ENCODE results near the gene UBE2U. TPM values are rescaled to one million over a fixed set of nuclear protein-coding genes. Genes with fewer than 3 reads are reported as not detected.

UBE2U gene
- total and polyA plus RNA-seq, 10 of the 15 experiments (the other 5 are each of a cell fraction or from before 2014, with no cell fraction given): not detected

GRCh38 chr1:64269558-64269884 lies 66.1 kb downstream of the UBE2U start:
- ATAC-seq: peak; percentile 14; the same call in 1 of the 3 replicates
- ChIA-PET POLR2A (no interaction called here), SMC1A (ENCODE audit: uncharacterized antibody, unreplicated experiment) (interaction anchor here (0.9 to 1.6 kb wide), 3 partner anchors 406 to 554 kb away, joined by 3 to 6 read pairs (median 4); no protein-coding TSS in a partner anchor), CTCF (interaction anchor here (1.0 to 4.6 kb wide), 6 partner anchors 17 to 939 kb away, joined by 3 to 31 read pairs (median 6); no protein-coding TSS in a partner anchor), RAD21 (ENCODE audit: unreplicated experiment) (interaction anchor here (1.0 to 1.8 kb wide), 5 partner anchors 35 to 806 kb away, joined by 3 to 10 read pairs (median 4); no protein-coding TSS in a partner anchor)
- FAIRE-seq: no peak
- no TSS peak for BruUV-seq (replicated peaks)
- no peak overlapping the region for H2AFZ ChIP-seq (ENCODE audit: control insufficient read depth, low read depth, low read length)
- H3K36me3 ChIP-seq (ENCODE audit: control insufficient read depth in 2 of 2, insufficient read depth in 2 of 2, low read length in 1 of 2): no peaks in the 10 kb centered on the region
- intact Hi-C loops (cut with micrococcal nuclease; ENCODE audit: unreplicated experiment): loop anchor here (1.0 to 5.0 kb wide), 4 partner anchors 406 to 808 kb away; no protein-coding TSS in a partner anchor
- WGBS (ENCODE audit: insufficient coverage, insufficient replicate concordance, low lambda C conversion rate, missing lambda C conversion rate): 0% methylated on average over 1 of the region's 1 CpG
- H3K27ac ChIP-seq (ENCODE audit: control insufficient read depth, insufficient read depth): no peak overlapping the region
- H3K79me2 ChIP-seq (ENCODE audit: control insufficient read depth, insufficient read depth, low read length): no peaks in the 10 kb centered on the region
- in situ Hi-C loops (cut with MboI): loop anchor here (5.0 to 25.0 kb wide), 3 partner anchors 403 to 768 kb away; no protein-coding TSS in a partner anchor
- H3K9ac ChIP-seq (ENCODE audit: control insufficient read depth, insufficient read depth, low read length): no peak overlapping the region
- no peak overlapping the region for H3K4me3 ChIP-seq
- no peak for TF ChIP-seq FOXM1 (IDR thresholded peaks at IDR 0.05; ENCODE audit: low read depth, low read length)
- TF ChIP-seq LARP7 (IDR thresholded peaks at IDR 0.05): no peak
- no peak for TF ChIP-seq ZNF207 (IDR thresholded peaks at IDR 0.05; ENCODE audit: borderline replicate concordance)
- no peak for TF ChIP-seq EP300 (IDR thresholded peaks at IDR 0.05; ENCODE audit: borderline replicate concordance in 1 of 2, control insufficient read depth in 1 of 2, low read depth in 2 of 2, low read length in 2 of 2)
- TF ChIP-seq ESRRA (IDR thresholded peaks at IDR 0.05; ENCODE audit: low read length): no peak
- TF ChIP-seq RELB (IDR thresholded peaks at IDR 0.05; ENCODE audit: low read depth): no peak
- TF ChIP-seq GABPA (IDR thresholded peaks at IDR 0.05; ENCODE audit: low read depth): no peak
- TF ChIP-seq KAT2A (conservative IDR thresholded peaks at IDR 0.05; ENCODE audit: control insufficient read depth, low read depth, low read length): no peak
- TF ChIP-seq ZBTB40 (IDR thresholded peaks at IDR 0.05; ENCODE audit: borderline replicate concordance): no peak
- TF ChIP-seq E2F4 (IDR thresholded peaks at IDR 0.05; ENCODE audit: low read depth, low read length): no peak
- no peak for TF ChIP-seq CBX3 (IDR thresholded peaks at IDR 0.05; ENCODE audit: borderline replicate concordance, low read depth)
- no peak for TF ChIP-seq SREBF2 (IDR thresholded peaks at IDR 0.05; ENCODE audit: low read length)
- no peak for TF ChIP-seq KLF5 (IDR thresholded peaks at IDR 0.05; ENCODE audit: partially characterized antibody)
- TF ChIP-seq TARDBP (IDR thresholded peaks at IDR 0.05; ENCODE audit: borderline replicate concordance): no peak
- TF ChIP-seq POU2F2 (IDR thresholded peaks at IDR 0.05; ENCODE audit: borderline replicate concordance, low read depth, low read length): no peak
- H3K27me3 ChIP-seq (replicated peaks in 1 of 2; ENCODE audit: control insufficient read depth in 2 of 2, insufficient read depth in 2 of 2, low read length in 1 of 2): no peaks in the 10 kb centered on the region
- H3K4me1 ChIP-seq (ENCODE audit: control insufficient read depth, insufficient read depth, low read length): no peaks in the 10 kb centered on the region
- no peak for DNase-seq (ENCODE audit: low read depth, low spot score)
- no peaks in the 10 kb centered on the region for H4K20me1 ChIP-seq (ENCODE audit: control insufficient read depth, insufficient read depth)
- H3K4me2 ChIP-seq (ENCODE audit: control insufficient read depth, insufficient read depth): no peak overlapping the region
- no peaks in the 10 kb centered on the region for H3K9me3 ChIP-seq (replicated peaks; ENCODE audit: control insufficient read depth, insufficient read depth, low read length)

Data from GM12878 (cell line).